ENCODE measurements around the gene CMTR2. TPM values are rescaled to one million over a fixed set of nuclear protein-coding genes. Genes with fewer than 3 reads are reported as not detected.

Gene CMTR2
- total and polyA plus RNA-seq, 2 experiments from 2014 or later: 6.0 to 19.0 TPM

DNA sequence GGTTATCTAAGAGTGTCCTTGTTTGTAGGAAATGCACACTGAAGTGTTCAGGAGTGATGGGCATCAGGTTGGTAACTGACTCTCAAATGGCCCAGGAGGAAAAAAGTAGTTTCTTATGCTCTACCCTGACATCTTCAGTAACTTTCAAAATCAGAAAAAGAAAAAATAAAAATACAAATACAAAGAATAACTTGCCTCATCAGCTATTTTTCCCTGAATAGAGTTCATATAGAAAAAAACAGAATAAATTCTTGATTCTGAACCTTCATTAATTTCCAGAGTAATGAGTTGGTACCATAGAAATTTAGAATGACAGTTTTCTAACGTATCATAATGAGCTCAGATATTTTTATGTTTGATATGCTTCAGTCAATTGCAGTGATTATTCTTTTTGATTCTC is 31.4 kb downstream of the CMTR2 start (continued):
- TF ChIP-seq, protein P1, sequence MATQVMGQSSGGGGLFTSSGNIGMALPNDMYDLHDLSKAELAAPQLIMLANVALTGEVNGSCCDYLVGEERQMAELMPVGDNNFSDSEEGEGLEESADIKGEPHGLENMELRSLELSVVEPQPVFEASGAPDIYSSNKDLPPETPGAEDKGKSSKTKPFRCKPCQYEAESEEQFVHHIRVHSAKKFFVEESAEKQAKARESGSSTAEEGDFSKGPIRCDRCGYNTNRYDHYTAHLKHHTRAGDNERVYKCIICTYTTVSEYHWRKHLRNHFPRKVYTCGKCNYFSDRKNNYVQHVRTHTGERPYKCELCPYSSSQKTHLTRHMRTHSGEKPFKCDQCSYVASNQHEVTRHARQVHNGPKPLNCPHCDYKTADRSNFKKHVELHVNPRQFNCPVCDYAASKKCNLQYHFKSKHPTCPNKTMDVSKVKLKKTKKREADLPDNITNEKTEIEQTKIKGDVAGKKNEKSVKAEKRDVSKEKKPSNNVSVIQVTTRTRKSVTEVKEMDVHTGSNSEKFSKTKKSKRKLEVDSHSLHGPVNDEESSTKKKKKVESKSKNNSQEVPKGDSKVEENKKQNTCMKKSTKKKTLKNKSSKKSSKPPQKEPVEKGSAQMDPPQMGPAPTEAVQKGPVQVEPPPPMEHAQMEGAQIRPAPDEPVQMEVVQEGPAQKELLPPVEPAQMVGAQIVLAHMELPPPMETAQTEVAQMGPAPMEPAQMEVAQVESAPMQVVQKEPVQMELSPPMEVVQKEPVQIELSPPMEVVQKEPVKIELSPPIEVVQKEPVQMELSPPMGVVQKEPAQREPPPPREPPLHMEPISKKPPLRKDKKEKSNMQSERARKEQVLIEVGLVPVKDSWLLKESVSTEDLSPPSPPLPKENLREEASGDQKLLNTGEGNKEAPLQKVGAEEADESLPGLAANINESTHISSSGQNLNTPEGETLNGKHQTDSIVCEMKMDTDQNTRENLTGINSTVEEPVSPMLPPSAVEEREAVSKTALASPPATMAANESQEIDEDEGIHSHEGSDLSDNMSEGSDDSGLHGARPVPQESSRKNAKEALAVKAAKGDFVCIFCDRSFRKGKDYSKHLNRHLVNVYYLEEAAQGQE (IDR thresholded peaks at IDR 0.05; ENCODE audit: unreplicated experiment): no peak
- TF ChIP-seq JUNB (IDR thresholded peaks at IDR 0.05; ENCODE audit: unreplicated experiment) (no peak), EZH2phosphoT487 (IDR thresholded peaks at IDR 0.05; ENCODE audit: unreplicated experiment) (no peak), CREB1 (CRISPR knock-in tag; IDR thresholded peaks at IDR 0.05; ENCODE audit: low read depth) (no peak), ETS1 (IDR thresholded peaks at IDR 0.05) (no peak), STAT1 (IDR thresholded peaks at IDR 0.05; ENCODE audit: unreplicated experiment) (no peak)

DNA sequence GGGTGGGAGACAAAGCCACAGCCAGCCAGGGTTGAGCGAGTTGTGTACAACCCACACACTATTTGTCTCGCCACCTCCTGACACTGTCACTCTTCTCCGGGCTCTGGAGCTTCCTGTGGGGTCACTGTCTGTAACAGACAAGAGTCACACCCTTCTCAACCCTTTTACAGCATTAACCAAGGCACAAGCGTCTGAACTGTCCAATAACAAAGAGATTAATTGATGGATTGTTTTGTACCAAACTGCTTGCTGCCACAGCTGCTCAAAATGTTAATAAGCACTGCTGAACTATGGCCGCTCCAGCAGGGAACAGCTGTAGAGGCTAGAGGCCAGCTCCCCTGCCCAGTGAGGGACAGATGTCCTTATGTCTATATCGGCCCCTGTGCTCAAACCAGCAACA is 33.5 kb downstream of the CMTR2 start:
- Mint-ChIP-seq H3K4me3 (no peak overlapping the region), H3K4me1 (peaks cover 23% of the 10 kb centered on the region), H3K27me3 (ENCODE audit: insufficient read depth, low read depth, poor library complexity) (no peaks in the 10 kb centered on the region), H3K27ac (no peak overlapping the region), H3K9me3 (no peaks in the 10 kb centered on the region), H3K36me3 (ENCODE audit: low read depth) (no peaks in the 10 kb centered on the region)
- H4K20me1 ChIP-seq (replicated peaks; ENCODE audit: insufficient read depth): no peaks in the 10 kb centered on the region
- DNase-seq (ENCODE audit: low spot score) (no peak), ATAC-seq (no peak)
- peak overlapping the region; percentile 57 for H3K27ac ChIP-seq (ENCODE audit: low read depth)
- no peak overlapping the region for H2AFZ ChIP-seq
- no peaks in the 10 kb centered on the region for H3K36me3 ChIP-seq (ENCODE audit: insufficient read depth)
- no peaks in the 10 kb centered on the region for H3K79me2 ChIP-seq (replicated peaks; ENCODE audit: insufficient read depth)
- no peak overlapping the region for H3K4me3 ChIP-seq
- H3F3A ChIP-seq (replicated peaks; ENCODE audit: low read depth): no peaks in the 10 kb centered on the region
- no peaks in the 10 kb centered on the region for H3K27me3 ChIP-seq (ENCODE audit: insufficient read depth)
- peaks cover 10% of the 10 kb centered on the region; the same call in 1 of the 2 replicates for H3K9me2 ChIP-seq (ENCODE audit: insufficient read depth)
- H3K4me2 ChIP-seq: peak overlapping the region; percentile 3
- H3K4me1 ChIP-seq (ENCODE audit: insufficient read depth): peaks cover 35% of the 10 kb centered on the region
- no peak for TF ChIP-seq ZNF114 (CRISPR knock-in tag; IDR thresholded peaks at IDR 0.05)
- TF ChIP-seq POLR2AphosphoS5 (IDR thresholded peaks at IDR 0.05; ENCODE audit: low read depth): no peak
- TF ChIP-seq EZH2phosphoT487 (IDR thresholded peaks at IDR 0.05; ENCODE audit: unreplicated experiment): no peak
- no peak for TF ChIP-seq ZNF331 (CRISPR knock-in tag; IDR thresholded peaks at IDR 0.05; ENCODE audit: low read depth)
- TF ChIP-seq, protein P2, sequence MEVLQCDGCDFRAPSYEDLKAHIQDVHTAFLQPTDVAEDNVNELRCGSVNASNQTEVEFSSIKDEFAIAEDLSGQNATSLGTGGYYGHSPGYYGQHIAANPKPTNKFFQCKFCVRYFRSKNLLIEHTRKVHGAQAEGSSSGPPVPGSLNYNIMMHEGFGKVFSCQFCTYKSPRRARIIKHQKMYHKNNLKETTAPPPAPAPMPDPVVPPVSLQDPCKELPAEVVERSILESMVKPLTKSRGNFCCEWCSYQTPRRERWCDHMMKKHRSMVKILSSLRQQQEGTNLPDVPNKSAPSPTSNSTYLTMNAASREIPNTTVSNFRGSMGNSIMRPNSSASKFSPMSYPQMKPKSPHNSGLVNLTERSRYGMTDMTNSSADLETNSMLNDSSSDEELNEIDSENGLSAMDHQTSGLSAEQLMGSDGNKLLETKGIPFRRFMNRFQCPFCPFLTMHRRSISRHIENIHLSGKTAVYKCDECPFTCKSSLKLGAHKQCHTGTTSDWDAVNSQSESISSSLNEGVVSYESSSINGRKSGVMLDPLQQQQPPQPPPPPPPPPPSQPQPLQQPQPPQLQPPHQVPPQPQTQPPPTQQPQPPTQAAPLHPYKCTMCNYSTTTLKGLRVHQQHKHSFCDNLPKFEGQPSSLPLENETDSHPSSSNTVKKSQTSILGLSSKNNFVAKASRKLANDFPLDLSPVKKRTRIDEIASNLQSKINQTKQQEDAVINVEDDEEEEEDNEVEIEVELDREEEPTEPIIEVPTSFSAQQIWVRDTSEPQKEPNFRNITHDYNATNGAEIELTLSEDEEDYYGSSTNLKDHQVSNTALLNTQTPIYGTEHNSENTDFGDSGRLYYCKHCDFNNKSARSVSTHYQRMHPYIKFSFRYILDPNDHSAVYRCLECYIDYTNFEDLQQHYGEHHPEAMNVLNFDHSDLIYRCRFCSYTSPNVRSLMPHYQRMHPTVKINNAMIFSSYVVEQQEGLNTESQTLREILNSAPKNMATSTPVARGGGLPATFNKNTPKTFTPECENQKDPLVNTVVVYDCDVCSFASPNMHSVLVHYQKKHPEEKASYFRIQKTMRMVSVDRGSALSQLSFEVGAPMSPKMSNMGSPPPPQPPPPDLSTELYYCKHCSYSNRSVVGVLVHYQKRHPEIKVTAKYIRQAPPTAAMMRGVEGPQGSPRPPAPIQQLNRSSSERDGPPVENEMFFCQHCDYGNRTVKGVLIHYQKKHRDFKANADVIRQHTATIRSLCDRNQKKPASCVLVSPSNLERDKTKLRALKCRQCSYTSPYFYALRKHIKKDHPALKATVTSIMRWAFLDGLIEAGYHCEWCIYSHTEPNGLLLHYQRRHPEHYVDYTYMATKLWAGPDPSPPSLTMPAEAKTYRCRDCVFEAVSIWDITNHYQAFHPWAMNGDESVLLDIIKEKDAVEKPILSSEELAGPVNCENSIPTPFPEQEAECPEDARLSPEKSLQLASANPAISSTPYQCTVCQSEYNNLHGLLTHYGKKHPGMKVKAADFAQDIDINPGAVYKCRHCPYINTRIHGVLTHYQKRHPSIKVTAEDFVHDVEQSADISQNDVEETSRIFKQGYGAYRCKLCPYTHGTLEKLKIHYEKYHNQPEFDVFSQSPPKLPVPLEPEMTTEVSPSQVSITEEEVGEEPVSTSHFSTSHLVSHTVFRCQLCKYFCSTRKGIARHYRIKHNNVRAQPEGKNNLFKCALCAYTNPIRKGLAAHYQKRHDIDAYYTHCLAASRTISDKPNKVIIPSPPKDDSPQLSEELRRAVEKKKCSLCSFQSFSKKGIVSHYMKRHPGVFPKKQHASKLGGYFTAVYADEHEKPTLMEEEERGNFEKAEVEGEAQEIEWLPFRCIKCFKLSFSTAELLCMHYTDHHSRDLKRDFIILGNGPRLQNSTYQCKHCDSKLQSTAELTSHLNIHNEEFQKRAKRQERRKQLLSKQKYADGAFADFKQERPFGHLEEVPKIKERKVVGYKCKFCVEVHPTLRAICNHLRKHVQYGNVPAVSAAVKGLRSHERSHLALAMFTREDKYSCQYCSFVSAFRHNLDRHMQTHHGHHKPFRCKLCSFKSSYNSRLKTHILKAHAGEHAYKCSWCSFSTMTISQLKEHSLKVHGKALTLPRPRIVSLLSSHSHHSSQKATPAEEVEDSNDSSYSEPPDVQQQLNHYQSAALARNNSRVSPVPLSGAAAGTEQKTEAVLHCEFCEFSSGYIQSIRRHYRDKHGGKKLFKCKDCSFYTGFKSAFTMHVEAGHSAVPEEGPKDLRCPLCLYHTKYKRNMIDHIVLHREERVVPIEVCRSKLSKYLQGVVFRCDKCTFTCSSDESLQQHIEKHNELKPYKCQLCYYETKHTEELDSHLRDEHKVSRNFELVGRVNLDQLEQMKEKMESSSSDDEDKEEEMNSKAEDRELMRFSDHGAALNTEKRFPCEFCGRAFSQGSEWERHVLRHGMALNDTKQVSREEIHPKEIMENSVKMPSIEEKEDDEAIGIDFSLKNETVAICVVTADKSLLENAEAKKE (CRISPR knock-in tag; IDR thresholded peaks at IDR 0.05): no peak
- TF ChIP-seq ETS1 (IDR thresholded peaks at IDR 0.05): no peak
- no peak for TF ChIP-seq CTCF (conservative IDR thresholded peaks at IDR 0.05; ENCODE audit: low read depth in 2 of 2)
- TF ChIP-seq EZH2 (IDR thresholded peaks at IDR 0.05; ENCODE audit: low read depth, unreplicated experiment): no peak
